Ishikawa (cell line): Measurements from ENCODE around the gene ZBTB5.

Source experiments
- CEBPB ChIP-seq: IDR thresholded peaks from 2 replicates; pipeline ENCODE4 v1.6.1; 2012
- EGR1 ChIP-seq: IDR thresholded peaks from 2 replicates; pipeline ENCODE4 v1.6.1; 2012
- EP300 ChIP-seq: IDR thresholded peaks from 2 replicates; pipeline ENCODE4 v1.6.1; 2012; ENCODE audit warnings: borderline replicate concordance
- FOXM1 ChIP-seq: IDR thresholded peaks from 2 replicates; pipeline ENCODE4 v1.6.1; 2012; ENCODE audit warnings: low read depth, borderline replicate concordance
- MAX ChIP-seq: IDR thresholded peaks from 2 replicates; pipeline ENCODE4 v1.6.1; 2012
- NFIC ChIP-seq: IDR thresholded peaks from 2 replicates; pipeline ENCODE4 v1.6.1; 2012
- TAF1 ChIP-seq: IDR thresholded peaks from 2 replicates; pipeline ENCODE4 v1.6.1; 2012; ENCODE audit warnings: low read depth, mild to moderate bottlenecking
- TCF12 ChIP-seq: IDR thresholded peaks from 2 replicates; pipeline ENCODE4 v1.6.1; 2012; ENCODE audit warnings: low read depth
- USF1 ChIP-seq: IDR thresholded peaks from 2 replicates; pipeline ENCODE4 v1.6.1; 2012
- YY1 ChIP-seq: IDR thresholded peaks from 2 replicates; pipeline ENCODE4 v1.6.1; 2012; ENCODE audit warnings: low read depth
- ZBTB7A ChIP-seq: IDR thresholded peaks from 2 replicates; pipeline ENCODE4 v1.6.1; 2012; ENCODE audit warnings: low read depth

- 0 out of 2 replicates have a peak, but pooled peaks have one; percentile 31 for TF ChIP-seq EP300
- TF ChIP-seq TCF12 = no peak; the same call in 1 of the 2 replicates
- peak; percentile 90 for TF ChIP-seq MAX
- TF ChIP-seq CEBPB = no peak
- TF ChIP-seq EGR1 = no peak
- TF ChIP-seq TAF1 = peak; percentile 55
- TF ChIP-seq ZBTB7A = no peak
- no peak for TF ChIP-seq FOXM1
- TF ChIP-seq YY1 = peak; percentile 72; the same call in 1 of the 2 replicates
- no peak for TF ChIP-seq NFIC
- peak; percentile 75 for TF ChIP-seq USF1
These were observed 613 bp downstream of the ZBTB5 start for GRCh38 chr9:37464426-37465248.
